K562 (cell line): Measurements from ENCODE around the gene CKLF. TPM values are rescaled to one million over a fixed set of nuclear protein-coding genes. Genes with fewer than 3 reads are reported as not detected.

Experiments
- ARID1B ChIP-seq: fragments of 450-650 bp; IDR thresholded peaks from 2 replicates; pipeline ENCODE4 v1.6.1; 2016; ENCODE audit warnings: antibody characterized with exemption, mild to moderate bottlenecking, inconsistent platforms
- CBX3 ChIP-seq, 2 experiments: IDR thresholded peaks; 1 replicate in 1 of 2; 2 replicates in 1 of 2; pipeline ENCODE4 v1.6.1; 2012; ENCODE audit warnings: inconsistent platforms in 2 of 2, low read length in 2 of 2, borderline replicate concordance in 1 of 2, control low read depth in 1 of 2
- CEBPG ChIP-seq, 3 experiments: fragments of 200-800 bp in 1 of 3; sonication (Bioruptor generic) in 1 of 3; sonication (generic) in 1 of 3; formaldehyde crosslinking in 1 of 3; IDR thresholded peaks in 2 of 3; conservative IDR thresholded peaks in 1 of 3; 2 replicates each; pipeline versions ENCODE4 v1.6.1 to v1.8.0; 2016 to 2022; ENCODE audit warnings: missing compliant biosample characterization in 2 of 3, missing genetic modification characterization in 2 of 3, mild to moderate bottlenecking in 1 of 3, missing genetic modification reagents in 1 of 3
- DACH1 ChIP-seq: fragments of 450-650 bp; IDR thresholded peaks from 2 replicates; pipeline ENCODE4 v1.6.1; 2018; ENCODE audit not compliant: partially characterized antibody
- DDX20 ChIP-seq: fragments of 450-650 bp; IDR thresholded peaks from 2 replicates; pipeline ENCODE4 v1.6.1; 2016; ENCODE audit warnings: missing genetic modification characterization, low read depth, mild to moderate bottlenecking, missing compliant biosample characterization, moderate library complexity
- GABPA ChIP-seq: fragments of 200-800 bp; sonication (Bioruptor generic); conservative IDR thresholded peaks from 2 replicates; pipeline ENCODE4 v1.6.1; 2016; ENCODE audit warnings: low read depth, missing genetic modification characterization, missing compliant biosample characterization
- GATAD2A ChIP-seq: fragments of 450-650 bp; IDR thresholded peaks from 2 replicates; pipeline ENCODE4 v1.6.1; 2017
- HMBOX1 ChIP-seq: sonication (generic); IDR thresholded peaks from 2 replicates; pipeline ENCODE4 v1.6.1; 2016
- HOXB6 ChIP-seq: fragments of 250-450 bp; sonication (Bioruptor Pico); IDR thresholded peaks from 2 replicates; pipeline ENCODE4 v1.5.1; 2022; ENCODE audit warnings: mild to moderate bottlenecking, borderline replicate concordance
- ILF3 ChIP-seq: fragments of 450-650 bp; IDR thresholded peaks from 2 replicates; pipeline ENCODE4 v1.6.1; 2018; ENCODE audit warnings: antibody characterized with exemption, mild to moderate bottlenecking, moderate library complexity, borderline replicate concordance
- NCOR1 ChIP-seq: fragments of 450-650 bp; IDR thresholded peaks from 2 replicates; pipeline ENCODE4 v1.6.1; 2016; ENCODE audit warnings: mild to moderate bottlenecking, moderate library complexity
- NR2C2 ChIP-seq, 2 experiments: fragments of 200-800 bp in 1 of 2; sonication (Bioruptor generic) in 1 of 2; sonication (generic) in 1 of 2; formaldehyde crosslinking in 1 of 2; IDR thresholded peaks; 2 replicates each; pipeline versions ENCODE4 v1.6.1 to v1.8.0; 2016 to 2022; ENCODE audit warnings: mild to moderate bottlenecking in 1 of 2, missing compliant biosample characterization in 1 of 2, missing genetic modification characterization in 1 of 2, missing genetic modification reagents in 1 of 2
- NR3C1 ChIP-seq: sonication (generic); formaldehyde crosslinking; IDR thresholded peaks from 2 replicates; pipeline ENCODE4 v1.8.1; 2022; ENCODE audit warnings: missing genetic modification reagents
- TCF3 ChIP-seq: sonication (generic); formaldehyde crosslinking; IDR thresholded peaks from 2 replicates; pipeline ENCODE4 v1.4.0; 2020; ENCODE audit warnings: mild to moderate bottlenecking, missing genetic modification reagents
- ZBTB34 ChIP-seq: fragments of 250-450 bp; sonication (Bioruptor Pico); IDR thresholded peaks from 2 replicates; pipeline ENCODE4 v1.8.0; 2021; ENCODE audit warnings: mild to moderate bottlenecking, moderate library complexity
- ZNF274 ChIP-seq: IDR thresholded peaks from 2 replicates; pipeline ENCODE4 v1.6.1; 2011; ENCODE audit warnings: low read depth, mild to moderate bottlenecking, low read length, moderate library complexity, borderline replicate concordance
- ZSCAN32 ChIP-seq: fragments of 450-650 bp; formaldehyde crosslinking; IDR thresholded peaks from 2 replicates; pipeline ENCODE4 v1.4.0; 2020; ENCODE audit warnings: mild to moderate bottlenecking, moderate library complexity
- polyA plus RNA-seq, 8 experiments: library from polyadenylated mRNA; depleted of rRNA in 4 of 8; stranded (reverse) in 5 of 8; unstranded in 3 of 8; fragments of >200 nt; fragmentation: Nextera tagmentation in 2 of 8; fragmentation: Illumina TruSeq in 1 of 8; extraction: Ambion mirVana in 2 of 8; extraction: Trizol in 1 of 8; gene quantifications; 2 replicates each; pipeline versions ENCODE4 v1.2.1 to v1.2.3, GENCODE V29; 2011 to 2014; ENCODE audit warnings: inconsistent platforms in 1 of 8, missing spikeins in 1 of 8
- total RNA-seq, 7 experiments: library from RNA; depleted of rRNA in 6 of 7; stranded (reverse); fragments of >200 nt in 6 of 7; fragmentation: Illumina TruSeq in 2 of 7; extraction: Trizol in 2 of 7; gene quantifications; 2 replicates each; pipeline versions ENCODE4 v1.2.1 to v1.2.3, GENCODE V29; 2011 to 2021; ENCODE audit warnings: low replicate concordance in 1 of 7
- TF ChIP-seq, protein P1 (sequence below): fragments of 450-650 bp; IDR thresholded peaks from 2 replicates; pipeline ENCODE4 v1.6.1; 2016; ENCODE audit warnings: mild to moderate bottlenecking
- TF ChIP-seq, protein P2 (sequence below), 2 experiments: fragments of 450-650 bp in 1 of 2; IDR thresholded peaks; 2 replicates each; pipeline ENCODE4 v1.6.1; 2011 to 2017; ENCODE audit warnings: low read depth in 2 of 2, antibody characterized with exemption in 1 of 2, borderline replicate concordance in 1 of 2, low read length in 1 of 2, mild to moderate bottlenecking in 1 of 2, mixed read lengths in 1 of 2; ENCODE audit not compliant: control insufficient read depth in 1 of 2

The CKLF gene
- total and polyA plus RNA-seq, 9 of the 15 experiments (the other 6 are each of a cell fraction or from before 2014, with no cell fraction given) = 84.8 to 322 (median 118) TPM

GRCh38 chr16:66511602-66512271 lies 40.6 kb upstream of the CKLF start (continued):
- TF ChIP-seq ZBTB34 (no peak), ZNF274 (no peak), NR2C2 (CRISPR knock-in tag; IDR thresholded peaks at IDR 0.05) (no peak), NR2C2 (tag; IDR thresholded peaks at IDR 0.05) (0 out of 2 replicates have a peak, but pooled peaks have one; percentile 16), CBX3 (IDR thresholded peaks at IDR 0.05; ENCODE audit: borderline replicate concordance in 1 of 2, low read length in 2 of 2) (peak in 1 of 2 experiments; percentile 20; a peak in 1 of 3 replicates), ILF3 (no peak), DDX20 (no peak), HOXB6 (CRISPR knock-in tag) (no peak), CEBPG (CRISPR knock-in tag; IDR thresholded peaks at IDR 0.05) (no peak), CEBPG (tag; conservative IDR thresholded peaks at IDR 0.05 in 1 of 2, IDR thresholded peaks at IDR 0.05 in 1 of 2) (no peak), ARID1B (peak; percentile 45), ZSCAN32 (CRISPR knock-in tag) (no peak), NCOR1 (peak; percentile 42; the same call in 1 of the 2 replicates), DACH1 (peak; percentile 16), NR3C1 (CRISPR knock-in tag) (no peak), GABPA (no peak), TCF3 (CRISPR knock-in tag) (peak; percentile 71), GATAD2A (no peak), HMBOX1 (no peak)
- TF ChIP-seq, protein P1, sequence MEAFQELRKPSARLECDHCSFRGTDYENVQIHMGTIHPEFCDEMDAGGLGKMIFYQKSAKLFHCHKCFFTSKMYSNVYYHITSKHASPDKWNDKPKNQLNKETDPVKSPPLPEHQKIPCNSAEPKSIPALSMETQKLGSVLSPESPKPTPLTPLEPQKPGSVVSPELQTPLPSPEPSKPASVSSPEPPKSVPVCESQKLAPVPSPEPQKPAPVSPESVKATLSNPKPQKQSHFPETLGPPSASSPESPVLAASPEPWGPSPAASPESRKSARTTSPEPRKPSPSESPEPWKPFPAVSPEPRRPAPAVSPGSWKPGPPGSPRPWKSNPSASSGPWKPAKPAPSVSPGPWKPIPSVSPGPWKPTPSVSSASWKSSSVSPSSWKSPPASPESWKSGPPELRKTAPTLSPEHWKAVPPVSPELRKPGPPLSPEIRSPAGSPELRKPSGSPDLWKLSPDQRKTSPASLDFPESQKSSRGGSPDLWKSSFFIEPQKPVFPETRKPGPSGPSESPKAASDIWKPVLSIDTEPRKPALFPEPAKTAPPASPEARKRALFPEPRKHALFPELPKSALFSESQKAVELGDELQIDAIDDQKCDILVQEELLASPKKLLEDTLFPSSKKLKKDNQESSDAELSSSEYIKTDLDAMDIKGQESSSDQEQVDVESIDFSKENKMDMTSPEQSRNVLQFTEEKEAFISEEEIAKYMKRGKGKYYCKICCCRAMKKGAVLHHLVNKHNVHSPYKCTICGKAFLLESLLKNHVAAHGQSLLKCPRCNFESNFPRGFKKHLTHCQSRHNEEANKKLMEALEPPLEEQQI = no peak
- TF ChIP-seq, protein P2, sequence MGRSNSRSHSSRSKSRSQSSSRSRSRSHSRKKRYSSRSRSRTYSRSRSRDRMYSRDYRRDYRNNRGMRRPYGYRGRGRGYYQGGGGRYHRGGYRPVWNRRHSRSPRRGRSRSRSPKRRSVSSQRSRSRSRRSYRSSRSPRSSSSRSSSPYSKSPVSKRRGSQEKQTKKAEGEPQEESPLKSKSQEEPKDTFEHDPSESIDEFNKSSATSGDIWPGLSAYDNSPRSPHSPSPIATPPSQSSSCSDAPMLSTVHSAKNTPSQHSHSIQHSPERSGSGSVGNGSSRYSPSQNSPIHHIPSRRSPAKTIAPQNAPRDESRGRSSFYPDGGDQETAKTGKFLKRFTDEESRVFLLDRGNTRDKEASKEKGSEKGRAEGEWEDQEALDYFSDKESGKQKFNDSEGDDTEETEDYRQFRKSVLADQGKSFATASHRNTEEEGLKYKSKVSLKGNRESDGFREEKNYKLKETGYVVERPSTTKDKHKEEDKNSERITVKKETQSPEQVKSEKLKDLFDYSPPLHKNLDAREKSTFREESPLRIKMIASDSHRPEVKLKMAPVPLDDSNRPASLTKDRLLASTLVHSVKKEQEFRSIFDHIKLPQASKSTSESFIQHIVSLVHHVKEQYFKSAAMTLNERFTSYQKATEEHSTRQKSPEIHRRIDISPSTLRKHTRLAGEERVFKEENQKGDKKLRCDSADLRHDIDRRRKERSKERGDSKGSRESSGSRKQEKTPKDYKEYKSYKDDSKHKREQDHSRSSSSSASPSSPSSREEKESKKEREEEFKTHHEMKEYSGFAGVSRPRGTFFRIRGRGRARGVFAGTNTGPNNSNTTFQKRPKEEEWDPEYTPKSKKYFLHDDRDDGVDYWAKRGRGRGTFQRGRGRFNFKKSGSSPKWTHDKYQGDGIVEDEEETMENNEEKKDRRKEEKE (IDR thresholded peaks at IDR 0.05; ENCODE audit: borderline replicate concordance in 1 of 2, control insufficient read depth in 1 of 2, low read depth in 2 of 2, low read length in 1 of 2) = no peak
